ENCODE data around the gene CD209. TPM values are rescaled to one million over a fixed set of nuclear protein-coding genes. Genes with fewer than 3 reads are reported as not detected.
"Not testable (repeated sequence)": the region's sequence is repeated elsewhere in the genome, so short reads cannot be mapped to it uniquely, and the experiment has no call there.

Gene CD209
- 0.11 and 0.24 TPM in 2 replicates for total RNA-seq

- no peaks in the 10 kb centered on the region for H3K36me3 Mint-ChIP-seq (ENCODE audit: low read depth)
- intact Hi-C loops (cut with micrococcal nuclease) = no loop called here
Observed at GRCh38 chr19:7746903-7747884, at the start of gene CD209. Gene CD209 (minus strand): TSS chr19:7747534. CDS start chr19:7747511, 23 bp downstream.

GRCh38 chr19:7795555-7796161 lies 48.3 kb upstream of the CD209 start:
- Mint-ChIP-seq H3K4me1 (peaks cover 17% of the 10 kb centered on the region), H3K9me3 (peaks cover 3% of the 10 kb centered on the region), H3K27me3 (peaks cover 2% of the 10 kb centered on the region), H3K27ac (no peak overlapping the region), H3K36me3 (ENCODE audit: low read depth) (no peaks in the 10 kb centered on the region), H3K4me3 (no peak overlapping the region)
- ATAC-seq (ENCODE audit: low read depth) = no peak
- ChIA-PET POLR2A (no interaction called here), CTCF (interaction anchor here (2.0 kb wide), 1 partner anchor 115 kb away, joined by 8 read pairs; the partner anchor contains the start of gene TRAPPC5)
- intact Hi-C loops (cut with micrococcal nuclease) = no loop called here
- no peak for TF ChIP-seq CTCF (IDR thresholded peaks at IDR 0.05)
- DNase-seq = no peak

More at GRCh38 chr19:7746903-7747884, at the start of gene CD209:
- no peak for ATAC-seq (ENCODE audit: low read depth)
- Mint-ChIP-seq H3K4me3 (no peak within 1 kb of the TSS), H3K9me3 (peaks cover 3% of the 10 kb centered on the region), H3K4me1 (peaks cover 75% of the 10 kb centered on the region), H3K27ac (no peak within 1 kb of the TSS), H3K27me3 (no peaks in the 10 kb centered on the region)
- POLR2A ChIA-PET = interaction anchor here (0.5 to 1.6 kb wide), 5 partner anchors 15 to 66 kb away, joined by 3 to 7 read pairs (median 4); partner anchors contain the start of genes FCER2 and TRAPPC5
- TF ChIP-seq CTCF (IDR thresholded peaks at IDR 0.05) = no peak
- no peak for DNase-seq
- CTCF ChIA-PET = interaction anchor here (1.1 kb wide), 1 partner anchor 66 kb away, joined by 3 read pairs; the partner anchor contains the start of gene TRAPPC5

- ChIA-PET CTCF (interaction anchor here (1.2 kb wide), 1 partner anchor 141 kb away, joined by 3 read pairs; no protein-coding TSS in a partner anchor), POLR2A (no interaction called here)
- Mint-ChIP-seq H3K4me1 (peaks cover 14% of the 10 kb centered on the region), H3K27me3 (peaks cover 11% of the 10 kb centered on the region), H3K36me3 (ENCODE audit: low read depth) (no peaks in the 10 kb centered on the region), H3K9me3 (peaks cover 3% of the 10 kb centered on the region), H3K27ac (no peak overlapping the region), H3K4me3 (no peak overlapping the region)
- DNase-seq (no peak), ATAC-seq (ENCODE audit: low read depth) (no peak)
- intact Hi-C loops (cut with micrococcal nuclease) = no loop called here
- TF ChIP-seq CTCF (IDR thresholded peaks at IDR 0.05) = no peak
Observed at GRCh38 chr19:7793493-7793892, 46.2 kb upstream of the CD209 start.

- POLR2A ChIA-PET; H3K36me3 Mint-ChIP-seq (ENCODE audit: low read depth); H3K9me3 Mint-ChIP-seq; H3K27ac Mint-ChIP-seq; H3K4me3 Mint-ChIP-seq; intact Hi-C loops (cut with micrococcal nuclease); ATAC-seq (ENCODE audit: low read depth); DNase-seq: not testable (repeated sequence)
- H3K4me1 Mint-ChIP-seq = peaks cover 14% of the 10 kb centered on the region
- CTCF ChIA-PET = interaction anchor here (1.2 kb wide), 1 partner anchor 140 kb away, joined by 3 read pairs; no protein-coding TSS in a partner anchor
- peaks cover 11% of the 10 kb centered on the region for H3K27me3 Mint-ChIP-seq
Observed at GRCh38 chr19:7792701-7793100, 45.4 kb upstream of the CD209 start.

GRCh38 chr19:7792281-7792680 lies 44.9 kb upstream of the CD209 start:
- TF ChIP-seq CTCF (IDR thresholded peaks at IDR 0.05) = no peak
- ChIA-PET CTCF (no interaction called here), POLR2A (no interaction called here)
- peaks cover 17% of the 10 kb centered on the region for H3K4me1 Mint-ChIP-seq
- H3K36me3 Mint-ChIP-seq (ENCODE audit: low read depth) = no peaks in the 10 kb centered on the region
- no peak for DNase-seq
- H3K9me3 Mint-ChIP-seq = peaks cover 3% of the 10 kb centered on the region
- H3K27me3 Mint-ChIP-seq = peaks cover 14% of the 10 kb centered on the region
- ATAC-seq (ENCODE audit: low read depth) = no peak
- intact Hi-C loops (cut with micrococcal nuclease) = no loop called here
- H3K27ac Mint-ChIP-seq = no peak overlapping the region
- H3K4me3 Mint-ChIP-seq = no peak overlapping the region
